ENCODE data around the gene SWI5. TPM values are rescaled to one million over a fixed set of nuclear protein-coding genes. Genes with fewer than 3 reads are reported as not detected.

The SWI5 gene
- total and polyA plus RNA-seq, 2 experiments from 2014 or later = 26.6 to 42.5 TPM

- Mint-ChIP-seq H3K9me3 (no peaks in the 10 kb centered on the region), H3K4me3 (peak overlapping the region; percentile 94), H3K36me3 (ENCODE audit: low read depth) (peaks cover 25% of the 10 kb centered on the region), H3K27me3 (ENCODE audit: insufficient read depth, low read depth, poor library complexity) (peaks cover 11% of the 10 kb centered on the region), H3K4me1 (no peaks in the 10 kb centered on the region), H3K27ac (peak overlapping the region; percentile 97)
- peak; percentile 25 for ATAC-seq
- peak overlapping the region; percentile 84 for H3K4me2 ChIP-seq
- peaks cover 5% of the 10 kb centered on the region; the same call in 1 of the 2 replicates for H3F3A ChIP-seq (replicated peaks; ENCODE audit: low read depth)
- peak overlapping the region; percentile 99 for H3K4me3 ChIP-seq
- no peaks in the 10 kb centered on the region for H3K27me3 ChIP-seq (ENCODE audit: insufficient read depth)
- peaks cover 18% of the 10 kb centered on the region for H3K79me2 ChIP-seq (replicated peaks; ENCODE audit: insufficient read depth)
- no peaks in the 10 kb centered on the region; the same call in none of the 2 replicates for H4K20me1 ChIP-seq (replicated peaks; ENCODE audit: insufficient read depth)
- TF ChIP-seq CREB1 (CRISPR knock-in tag; IDR thresholded peaks at IDR 0.05; ENCODE audit: low read depth) (no peak), NANOG (IDR thresholded peaks at IDR 0.05; ENCODE audit: borderline replicate concordance) (no peak), EZH2 (IDR thresholded peaks at IDR 0.05; ENCODE audit: low read depth, unreplicated experiment) (no peak), ETS1 (IDR thresholded peaks at IDR 0.05) (no peak), EZH2phosphoT487 (IDR thresholded peaks at IDR 0.05; ENCODE audit: unreplicated experiment) (no peak), ZNF462 (CRISPR knock-in tag; IDR thresholded peaks at IDR 0.05) (no peak), ZNF331 (CRISPR knock-in tag; IDR thresholded peaks at IDR 0.05; ENCODE audit: low read depth) (no peak), ZNF114 (CRISPR knock-in tag; IDR thresholded peaks at IDR 0.05) (no peak), JUNB (IDR thresholded peaks at IDR 0.05; ENCODE audit: unreplicated experiment) (no peak), STAT1 (IDR thresholded peaks at IDR 0.05; ENCODE audit: unreplicated experiment) (no peak), REST (IDR thresholded peaks at IDR 0.05; ENCODE audit: unreplicated experiment) (no peak), POLR2AphosphoS5 (IDR thresholded peaks at IDR 0.05; ENCODE audit: low read depth) (no peak), CTCF (conservative IDR thresholded peaks at IDR 0.05; ENCODE audit: low read depth in 2 of 2) (no peak)
- H3K27ac ChIP-seq (ENCODE audit: low read depth) = peak overlapping the region; percentile 63; the same call in 1 of the 2 replicates
- no peaks in the 10 kb centered on the region for H3K9me2 ChIP-seq (ENCODE audit: insufficient read depth)
- no peak for DNase-seq (ENCODE audit: low spot score)
- peaks cover 6% of the 10 kb centered on the region for H3K36me3 ChIP-seq (ENCODE audit: insufficient read depth)
- H3K4me1 ChIP-seq (ENCODE audit: insufficient read depth) = peaks cover 7% of the 10 kb centered on the region
- H2AFZ ChIP-seq = peak overlapping the region; percentile 66
Observed at GRCh38 chr9:128321879-128322403, 45.9 kb downstream of the SWI5 start.
